Hepatocyte (in vitro differentiated cells): ENCODE measurements around the gene BUD31.

Experiments
- CTCF ChIP-seq: fragments of 200-600 bp; sonication (generic); IDR thresholded peaks from 2 replicates; pipeline ENCODE4 v1.5.1; 2016; ENCODE audit warnings: antibody characterized with exemption, mild to moderate bottlenecking; ENCODE audit not compliant: poor library complexity
- EZH2 ChIP-seq: fragments of 200-600 bp; sonication (generic); IDR thresholded peaks from 2 replicates; pipeline ENCODE4 v1.6.1; 2016; ENCODE audit warnings: antibody characterized with exemption, mild to moderate bottlenecking, borderline replicate concordance

GRCh38 chr7:99451936-99452335 lies 43.2 kb downstream of the BUD31 start:
- no peak for TF ChIP-seq CTCF
- no peak for TF ChIP-seq EZH2
